Measurements from ENCODE around the gene TOM1.

DNA sequence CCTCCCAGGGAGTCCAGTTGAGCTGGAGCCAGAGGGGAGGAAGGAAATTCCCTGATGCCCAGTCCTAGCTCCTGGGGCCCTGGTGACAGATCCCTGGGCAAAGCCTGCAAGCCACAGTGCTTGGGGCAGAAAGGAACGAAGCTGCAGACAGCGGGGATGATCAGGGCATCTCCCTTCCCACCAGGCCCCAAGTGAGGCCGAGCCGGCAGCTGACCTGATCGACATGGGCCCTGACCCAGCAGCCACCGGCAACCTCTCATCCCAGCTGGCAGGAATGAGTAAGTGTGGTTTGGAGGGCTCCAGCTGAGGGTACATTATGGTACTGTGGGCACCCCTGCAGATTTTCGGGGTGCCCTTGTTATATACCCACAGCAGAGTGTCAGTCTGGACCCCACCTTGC lies 33.5 kb downstream of the TOM1 start:
- no peak for TF ChIP-seq POLR2A (IDR thresholded peaks at IDR 0.05; ENCODE audit: low read length)
- TF ChIP-seq GATA1 (IDR thresholded peaks at IDR 0.05; ENCODE audit: low read depth, low read length): no peak
